NT2/D1 (cell line): ENCODE results near the gene CDH1.

Source experiments
- SUZ12 ChIP-seq: IDR thresholded peaks from 2 replicates; pipeline ENCODE4 v1.6.1; 2011; ENCODE audit not compliant: insufficient read length, insufficient read depth; ENCODE audit errors: extremely low read depth
- YY1 ChIP-seq: IDR thresholded peaks from 2 replicates; pipeline ENCODE4 v1.6.1; 2011; ENCODE audit not compliant: insufficient read length, insufficient read depth
- ZNF274 ChIP-seq: IDR thresholded peaks from 2 replicates; pipeline ENCODE4 v1.6.1; 2011; ENCODE audit warnings: mild to moderate bottlenecking, low read depth, low read length

GRCh38 chr16:68779891-68780290, 42.8 kb downstream of the CDH1 start:
- TF ChIP-seq YY1 (no peak), ZNF274 (no peak), SUZ12 (no peak)
